Measurements from ENCODE around the gene RASL11A. TPM values are rescaled to one million over a fixed set of nuclear protein-coding genes. Genes with fewer than 3 reads are reported as not detected.

Gene RASL11A
- total and polyA plus RNA-seq, 2 of the 8 experiments (the other 6 are each of a cell fraction or from before 2014, with no cell fraction given): 2.9 to 6.8 TPM

- Histone ChIP-seq H2AK5ac (ENCODE audit: low read depth, low read length) (no peak overlapping the region), H2AFZ (ENCODE audit: low read length) (no peak overlapping the region), H2BK120ac (replicated peaks; ENCODE audit: low read depth, low read length) (no peak overlapping the region), H3K4me3 (ENCODE audit: extremely low read depth in 1 of 4, insufficient read depth in 2 of 4, low read depth in 3 of 4, low read length in 4 of 4) (no peak overlapping the region), H4K20me1 (replicated peaks in 1 of 2; ENCODE audit: control insufficient read depth in 1 of 2, insufficient read depth in 2 of 2, low read length in 2 of 2) (no peaks in the 10 kb centered on the region), H2BK12ac (ENCODE audit: low read depth, low read length) (no peak overlapping the region), H4K91ac (replicated peaks; ENCODE audit: insufficient read length, low read length) (no peak overlapping the region), H3K14ac (ENCODE audit: insufficient read length) (no peak overlapping the region), H3K18ac (ENCODE audit: extremely low read depth, low read length) (no peak overlapping the region), H3K9ac (replicated peaks in 1 of 4; ENCODE audit: extremely low read depth in 1 of 4, low read depth in 3 of 4, low read length in 3 of 4) (no peak overlapping the region; a peak in 1 of 7 replicates), H4K5ac (ENCODE audit: insufficient read length, low read depth, low read length) (no peak overlapping the region), H3K4me2 (ENCODE audit: insufficient read depth in 1 of 2, low read depth in 2 of 2, low read length in 2 of 2) (no peak overlapping the region), H3K27ac (ENCODE audit: low read depth, low read length) (no peak overlapping the region), H3K23me2 (ENCODE audit: low read depth, low read length) (no peaks in the 10 kb centered on the region), H2BK20ac (ENCODE audit: low read length) (no peak overlapping the region), H3K36me3 (ENCODE audit: control insufficient read depth in 2 of 4, insufficient read depth in 4 of 4, low read length in 3 of 4) (no peaks in the 10 kb centered on the region), H3K79me2 (ENCODE audit: control insufficient read depth in 1 of 2, insufficient read depth in 2 of 2, low read length in 2 of 2) (no peaks in the 10 kb centered on the region), H3K4ac (replicated peaks; ENCODE audit: insufficient read length, low read depth, low read length) (no peak overlapping the region), H2BK15ac (ENCODE audit: low read length) (no peak overlapping the region), H3K79me1 (ENCODE audit: low read depth, low read length) (no peaks in the 10 kb centered on the region), H4K8ac (ENCODE audit: extremely low read depth, insufficient read depth, low read length) (no peak overlapping the region), H3K4me1 (replicated peaks in 1 of 4; ENCODE audit: control insufficient read depth in 3 of 4, insufficient read depth in 4 of 4, low read length in 3 of 4) (no peaks in the 10 kb centered on the region), H3K56ac (replicated peaks; ENCODE audit: insufficient read length, low read depth, low read length) (no peak overlapping the region), H3K27me3 (replicated peaks in 1 of 4; ENCODE audit: control insufficient read depth in 3 of 4, extremely low read depth in 1 of 4, insufficient read depth in 3 of 4, low read length in 3 of 4) (no peaks in the 10 kb centered on the region), H3K9me3 (ENCODE audit: insufficient read depth in 2 of 2, low read depth in 1 of 2, low read length in 1 of 2) (no peaks in the 10 kb centered on the region), H2BK5ac (ENCODE audit: low read depth, low read length) (no peak overlapping the region), H3K23ac (ENCODE audit: insufficient read length) (no peak overlapping the region)
- WGBS, 2 experiments (ENCODE audit: extremely low coverage in 1 of 2, insufficient coverage in 1 of 2, insufficient read length in 1 of 2, insufficient replicate concordance in 2 of 2, low coverage in 1 of 2, low lambda C conversion rate in 2 of 2, missing lambda C conversion rate in 1 of 2): 90% methylated on average over 6 of the region's 6 CpGs; no CpG with 5 or more reads in 1 of the 2 experiments
- FAIRE-seq: no peak
- POLR2A ChIA-PET (ENCODE audit: partially characterized antibody): no interaction called here
- no peak for DNase-seq (ENCODE audit: low read depth in 1 of 2, low spot score in 2 of 2)
- CTCF ChIA-PET (ENCODE audit: partially characterized antibody): interaction anchor here (0.8 to 1.6 kb wide), 5 partner anchors 9 to 316 kb away, joined by 3 to 4 read pairs (median 3); no protein-coding TSS in a partner anchor
- TF ChIP-seq BACH1 (IDR thresholded peaks at IDR 0.05; ENCODE audit: low read length) (no peak), SIX5 (IDR thresholded peaks at IDR 0.05; ENCODE audit: low read depth, low read length) (no peak), TBP (IDR thresholded peaks at IDR 0.05; ENCODE audit: low read depth, low read length) (no peak), POU5F1 (IDR thresholded peaks at IDR 0.05; ENCODE audit: low read depth, low read length) (no peak), RNF2 (IDR thresholded peaks at IDR 0.05; ENCODE audit: borderline replicate concordance, low read depth, low read length, missing control alignments, poor library complexity, severe bottlenecking) (no peak), POLR2A (IDR thresholded peaks at IDR 0.05; ENCODE audit: control extremely low read depth in 1 of 2, low read depth in 2 of 2, low read length in 2 of 2) (no peak)
Observed at GRCh38 chr13:27300941-27301586, 30.4 kb downstream of the RASL11A start.

Measured in H1 (cell line).